ENCODE results near the gene ANKRD10.

The ANKRD10 gene

DNA sequence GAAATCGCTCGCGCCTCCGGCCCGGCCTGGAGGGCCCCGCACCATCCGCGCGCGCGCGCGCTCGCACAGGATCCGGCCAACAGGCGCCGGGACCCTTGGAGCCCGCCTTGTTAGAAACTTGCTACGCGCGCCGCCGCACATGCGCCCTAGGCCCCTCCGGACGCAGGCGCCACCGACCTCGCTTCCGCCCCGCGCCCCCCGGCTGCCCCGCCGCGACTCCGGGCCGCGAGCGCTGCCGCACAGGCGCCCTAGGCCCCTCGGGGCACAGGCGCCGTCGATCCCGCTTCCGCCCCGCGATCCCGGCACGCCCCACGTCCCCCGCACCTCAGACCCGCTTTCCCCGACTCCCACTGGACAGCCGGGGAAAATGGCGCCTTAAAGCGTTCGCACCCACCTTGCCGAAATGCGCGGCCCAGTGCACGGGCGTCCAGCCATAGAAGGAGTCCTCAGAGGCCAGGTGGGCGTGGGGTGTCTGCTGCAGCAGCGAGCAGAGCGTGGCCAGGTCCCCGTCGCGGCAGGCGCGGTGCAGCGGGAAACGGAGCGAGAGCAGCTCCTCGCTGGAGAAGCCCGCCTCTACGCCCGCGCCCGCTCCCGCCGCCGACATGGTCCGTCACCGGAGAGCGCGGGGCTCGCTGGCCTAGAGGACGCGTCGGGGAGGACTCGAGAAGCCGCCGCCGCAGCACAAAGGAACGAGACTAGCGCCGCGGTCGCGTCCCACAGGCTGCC, 375 bp downstream of the ANKRD10 start:
- peak; percentile 27 for DNase-seq

- no peak for DNase-seq
Measured at GRCh38 chr13:110914081-110914330, 863 bp downstream of the ANKRD10 start.

GRCh38 chr13:110913322-110914080, 1.4 kb downstream of the ANKRD10 start:
- DNase-seq = no peak

- DNase-seq = no peak
Measured at GRCh38 chr13:110912651-110913051, 2.2 kb downstream of the ANKRD10 start.

DNA sequence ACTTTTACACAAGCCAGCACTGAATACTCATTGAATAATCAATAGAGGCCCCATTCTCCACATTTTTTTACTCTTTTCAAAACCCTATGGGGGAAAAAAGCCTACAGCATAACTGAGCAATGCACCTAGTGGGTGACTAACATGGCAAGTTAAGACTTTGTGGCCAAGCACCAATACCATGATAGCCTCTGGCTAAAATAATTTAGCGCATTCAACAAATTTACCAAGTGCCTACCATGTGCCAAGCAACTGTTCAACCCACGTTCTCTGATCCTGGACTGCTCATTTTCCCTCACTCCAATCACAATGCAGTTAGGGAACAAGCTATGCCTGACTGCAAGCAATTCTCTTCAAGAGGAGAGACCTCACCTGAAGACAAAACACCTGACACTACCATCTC, 3.0 kb downstream of the ANKRD10 start:
- DNase-seq = no peak

- no peak for DNase-seq
Measured at GRCh38 chr13:110910013-110910890, 4.6 kb downstream of the ANKRD10 start.

- no peak for DNase-seq
Measured at GRCh38 chr13:110907951-110908898, 6.6 kb downstream of the ANKRD10 start.

DNA sequence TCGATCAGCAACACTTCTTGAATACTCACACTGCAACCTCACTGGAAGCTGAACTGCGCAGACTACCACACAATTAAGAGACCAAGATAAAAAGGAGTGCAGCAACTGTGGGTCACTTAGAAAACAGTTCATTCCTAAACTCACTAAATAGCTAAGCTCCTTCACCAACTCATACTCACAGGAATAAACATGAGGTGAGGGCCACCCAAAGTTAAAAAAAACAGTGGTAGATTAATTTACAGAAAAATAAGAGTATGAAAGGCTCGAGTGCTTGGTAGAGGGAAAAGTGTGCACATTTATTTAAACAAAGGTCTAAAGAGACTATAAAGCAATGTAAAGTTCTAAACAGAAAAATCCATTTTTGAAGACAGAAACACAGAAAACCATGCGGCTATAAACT, 7.6 kb downstream of the ANKRD10 start:
- DNase-seq = no peak

DNA sequence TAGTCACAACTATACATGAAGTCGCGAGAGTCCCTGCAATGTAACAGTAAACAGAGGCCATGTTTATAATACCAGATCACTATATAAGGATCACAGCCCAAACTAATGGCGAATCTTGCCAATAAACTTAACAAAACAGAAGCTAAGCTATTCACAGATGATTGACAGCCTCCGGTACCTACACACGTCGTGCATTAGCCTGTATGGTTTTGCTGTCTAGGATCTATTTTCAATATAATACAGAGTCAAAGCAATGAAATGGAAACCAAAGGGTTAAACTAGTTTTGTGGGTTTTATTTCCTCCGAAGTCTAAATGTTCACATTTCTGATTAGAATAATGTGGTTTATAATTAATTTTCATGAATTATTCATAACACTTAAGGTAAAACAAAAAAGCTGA, 10.1 kb downstream of the ANKRD10 start:
- no peak for DNase-seq

DNA sequence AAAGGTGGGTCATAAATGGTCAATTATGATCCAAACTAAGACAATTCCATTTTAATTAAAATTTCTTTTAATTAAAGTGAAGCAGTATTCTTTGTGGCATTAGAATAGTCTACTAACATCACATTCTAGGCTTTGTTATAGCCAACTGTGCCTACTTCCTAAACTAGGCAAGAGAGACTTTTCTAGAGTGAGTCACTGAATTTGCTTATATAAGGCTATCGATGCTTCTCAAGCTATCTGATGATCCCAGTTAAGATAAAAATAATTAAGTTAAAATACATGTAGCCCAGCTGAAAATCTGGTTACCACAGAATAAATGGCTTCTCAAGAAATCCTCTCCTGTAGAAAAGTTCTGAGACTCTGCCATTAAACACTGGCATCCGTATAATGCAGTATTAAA, 12.5 kb downstream of the ANKRD10 start:
- DNase-seq = no peak

- DNase-seq = no peak
Measured at GRCh38 chr13:110897521-110897920, 17.3 kb downstream of the ANKRD10 start.

DNA sequence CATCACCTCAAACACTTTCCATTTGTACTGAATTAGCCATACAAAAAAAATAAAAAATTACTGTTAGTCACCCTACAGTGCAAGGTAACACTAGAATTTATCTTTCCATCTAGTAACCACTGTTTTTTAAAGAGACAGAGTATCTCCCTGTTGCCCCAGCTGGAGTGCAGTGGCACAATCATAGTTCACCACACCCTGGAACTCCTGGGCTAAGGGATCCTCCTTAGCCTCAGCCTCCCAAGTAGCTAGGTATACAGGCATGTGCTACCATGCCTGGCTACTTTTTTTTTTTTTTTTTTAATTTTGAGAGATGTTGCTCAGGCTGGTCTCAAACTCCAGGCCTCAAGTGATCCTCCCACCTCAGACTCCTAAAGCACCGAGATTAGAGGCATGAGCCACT, 17.9 kb downstream of the ANKRD10 start:
- DNase-seq = no peak

GRCh38 chr13:110894086-110894485, 20.8 kb downstream of the ANKRD10 start:
- no peak for DNase-seq

- no peak for DNase-seq
Measured at GRCh38 chr13:110893571-110893970, 21.3 kb downstream of the ANKRD10 start.

GRCh38 chr13:110890279-110891165, 24.3 kb downstream of the ANKRD10 start:
- DNase-seq = no peak

DNA sequence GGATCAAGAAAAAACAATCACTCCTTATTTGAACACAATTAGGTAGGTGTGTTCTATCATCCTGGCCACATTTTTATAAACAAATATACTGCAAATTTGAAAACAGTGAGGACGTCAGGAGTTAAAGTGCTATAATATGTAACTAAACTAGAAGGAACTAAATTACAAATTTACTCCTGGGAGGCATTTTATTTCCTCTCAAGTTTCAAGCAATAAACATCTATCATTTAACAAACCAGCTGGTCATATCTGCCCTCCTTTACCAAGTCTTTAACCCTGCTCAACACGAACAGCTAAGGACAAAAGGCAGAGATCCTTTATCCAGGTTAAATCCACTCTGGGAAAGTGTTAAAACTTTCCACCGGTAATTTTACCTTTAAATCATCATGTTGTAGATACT, 26.5 kb downstream of the ANKRD10 start:
- no peak for DNase-seq

DNA sequence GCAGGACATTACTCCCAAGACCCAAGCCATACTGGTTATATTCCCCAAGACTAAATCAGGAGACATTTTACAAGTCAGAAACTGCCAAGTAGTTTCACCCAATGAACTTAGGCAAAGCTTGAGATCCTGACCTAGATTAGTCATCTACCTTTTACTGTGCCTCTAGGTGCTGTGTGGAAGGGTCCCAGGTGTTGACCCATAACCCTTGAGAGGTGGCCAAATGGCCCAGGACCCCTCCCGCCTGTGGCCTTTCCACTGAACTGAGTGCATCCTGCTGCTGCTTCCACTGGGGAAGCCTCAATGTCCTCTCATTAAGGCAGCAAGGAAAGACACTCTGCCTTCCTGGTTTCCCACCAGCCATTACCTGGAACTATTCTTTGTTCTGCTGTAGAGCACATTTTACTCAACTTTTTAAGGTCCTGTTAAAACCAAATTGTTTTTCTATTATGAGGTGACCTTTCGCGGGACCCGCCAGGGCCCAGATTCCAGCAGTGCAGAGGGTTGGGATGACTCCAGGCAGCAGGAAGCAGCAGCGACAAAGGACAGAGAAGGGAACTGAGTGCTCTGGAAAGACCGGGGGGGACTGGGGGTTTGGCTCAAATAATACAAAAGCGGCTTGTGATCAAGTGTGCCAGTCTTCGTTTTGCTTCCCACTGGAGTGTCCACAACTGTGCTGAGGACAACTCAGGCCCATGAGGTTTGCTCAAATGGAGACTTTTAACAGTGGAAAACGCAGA, 27.1 kb downstream of the ANKRD10 start:
- DNase-seq = no peak

DNA sequence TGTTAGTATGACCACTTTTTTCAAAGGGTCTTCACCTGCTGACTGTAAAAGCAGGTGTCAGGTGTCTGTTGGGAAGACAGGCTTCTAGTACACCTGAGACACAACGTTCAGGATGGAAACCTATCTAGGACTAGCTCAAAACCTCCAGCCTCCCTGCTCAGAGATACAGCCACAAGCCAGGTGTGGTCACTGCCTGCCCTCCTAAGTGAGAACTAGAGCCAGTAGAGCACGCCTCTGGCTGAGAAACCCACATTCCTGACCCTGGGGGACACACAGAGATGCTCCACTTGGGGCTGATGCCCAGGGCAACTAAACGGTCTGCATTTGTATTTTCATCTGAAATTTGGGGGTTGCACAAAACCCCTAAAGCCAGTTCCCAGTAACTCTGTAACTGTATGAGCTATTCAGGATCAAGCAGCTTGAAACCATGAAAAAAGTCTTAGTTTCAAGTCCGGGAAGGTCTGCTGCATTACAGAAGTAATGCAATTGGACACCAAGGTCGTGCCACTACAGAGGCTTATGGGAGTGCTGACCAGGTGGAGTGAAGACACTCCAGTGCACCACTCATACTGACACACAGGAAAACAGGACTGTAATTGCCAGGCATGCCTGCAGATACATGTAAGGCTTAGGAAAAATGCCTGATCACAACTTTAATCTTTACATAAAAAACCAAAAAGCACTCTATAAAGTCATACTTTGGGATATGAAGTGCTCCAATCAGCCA, 27.8 kb downstream of the ANKRD10 start:
- DNase-seq = no peak

GRCh38 chr13:110885966-110886869, 28.7 kb downstream of the ANKRD10 start:
- DNase-seq = no peak

All from GOT3 (cell line).